ENCODE results near the gene TNXB.

GRCh38 chr6:32092760-32093497 is 16.2 kb downstream of the TNXB start:
- TF ChIP-seq CTCF (IDR thresholded peaks at IDR 0.05; ENCODE audit: extremely low read depth in 1 of 2, insufficient read depth in 1 of 2, low read depth in 1 of 2, low read length in 2 of 2): no peak
- TF ChIP-seq EZH2 (IDR thresholded peaks at IDR 0.05; ENCODE audit: borderline replicate concordance, low read depth, low read length, severe bottlenecking): no peak
- TF ChIP-seq POLR2AphosphoS5 (IDR thresholded peaks at IDR 0.05; ENCODE audit: insufficient read depth, low read depth, low read length): no peak

Data from endothelial cell of umbilical vein (primary cell).